A549 (cell line): ENCODE results near the gene TNFRSF11A.

Source experiments
- CHD4 ChIP-seq: fragments of 200-600 bp; sonication (generic); IDR thresholded peaks from 2 replicates; pipeline ENCODE4 v1.6.1; 2016; ENCODE audit warnings: antibody characterized with exemption, mild to moderate bottlenecking, borderline replicate concordance
- CTCF ChIP-seq: fragments of >200 bp; sonication (Bioruptor Twin); formaldehyde crosslinking; IDR thresholded peaks from 3 replicates; pipeline ENCODE4 v1.5.1; 2016
- HDAC2 ChIP-seq: fragments of 200-600 bp; sonication (generic); IDR thresholded peaks from 2 replicates; pipeline ENCODE4 v1.6.1; 2016
- MYC ChIP-seq: IDR thresholded peaks from 2 replicates; pipeline ENCODE4 v1.6.1; 2012; ENCODE audit warnings: mild to moderate bottlenecking, inconsistent platforms, low read length, improper control_type of control experiment, borderline replicate concordance
- POLR2A ChIP-seq: IDR thresholded peaks from 2 replicates; pipeline ENCODE4 v1.6.1; 2012; ENCODE audit warnings: mild to moderate bottlenecking, low read length
- RNF2 ChIP-seq: fragments of 200-600 bp; sonication (generic); IDR thresholded peaks from 2 replicates; pipeline ENCODE4 v1.6.1; 2016; ENCODE audit warnings: low read depth, mild to moderate bottlenecking, antibody characterized with exemption, moderate library complexity, borderline replicate concordance

- TF ChIP-seq HDAC2 (no peak), POLR2A (no peak), CHD4 (no peak), CTCF (no peak), MYC (no peak), RNF2 (no peak)
Observed at GRCh38 chr18:62337336-62337735, 12.2 kb downstream of the TNFRSF11A start.
